Stimulated activated naive CD8-positive, alpha-beta T cell treated with anti-CD3 and anti-CD28 coated beads, Interleukin-15, amount 100 ng/mL, for 72 hours (primary cell): Measurements from ENCODE around the gene ANGPTL2.
A peak's percentile ranks its signal among the peaks of the same experiment; 100 is the strongest.
"Not testable (repeated sequence)": the region's sequence is repeated elsewhere in the genome, so short reads cannot be mapped to it uniquely, and the experiment has no call there.

ENCODE experiments used
- ATAC-seq: fragments of 150-1000 bp; cut with Tn5 transposase; 2 replicates; pipeline ENCODE4 v1.10.0; 2021; ENCODE audit warnings: mild to moderate bottlenecking, moderate library complexity
- DNase-seq, 2 donors: peaks; one replicate each; pipeline ENCODE4 v3.0.0; 2021 to 2022
- H3K27ac Mint-ChIP-seq, 2 donors: one replicate each; pipeline ENCODE4 v1.8.0; 2022; ENCODE audit warnings: mild to moderate bottlenecking in 2 of 2, mixed read lengths in 2 of 2, moderate library complexity in 2 of 2
- H3K27me3 Mint-ChIP-seq: one replicate; pipeline ENCODE4 v1.8.0; 2022; ENCODE audit warnings: mixed read lengths
- H3K4me1 Mint-ChIP-seq: one replicate; pipeline ENCODE4 v1.8.0; 2022; ENCODE audit warnings: mild to moderate bottlenecking, mixed read lengths
- H3K4me3 Mint-ChIP-seq, 2 donors: one replicate each; pipeline ENCODE4 v1.8.0; 2022; ENCODE audit warnings: mild to moderate bottlenecking in 2 of 2, mixed read lengths in 2 of 2, moderate library complexity in 1 of 2
- H3K9me3 Mint-ChIP-seq, 2 donors: one replicate each; pipeline ENCODE4 v1.8.0; 2022; ENCODE audit warnings: mixed read lengths in 2 of 2

ANGPTL2 gene

DNA sequence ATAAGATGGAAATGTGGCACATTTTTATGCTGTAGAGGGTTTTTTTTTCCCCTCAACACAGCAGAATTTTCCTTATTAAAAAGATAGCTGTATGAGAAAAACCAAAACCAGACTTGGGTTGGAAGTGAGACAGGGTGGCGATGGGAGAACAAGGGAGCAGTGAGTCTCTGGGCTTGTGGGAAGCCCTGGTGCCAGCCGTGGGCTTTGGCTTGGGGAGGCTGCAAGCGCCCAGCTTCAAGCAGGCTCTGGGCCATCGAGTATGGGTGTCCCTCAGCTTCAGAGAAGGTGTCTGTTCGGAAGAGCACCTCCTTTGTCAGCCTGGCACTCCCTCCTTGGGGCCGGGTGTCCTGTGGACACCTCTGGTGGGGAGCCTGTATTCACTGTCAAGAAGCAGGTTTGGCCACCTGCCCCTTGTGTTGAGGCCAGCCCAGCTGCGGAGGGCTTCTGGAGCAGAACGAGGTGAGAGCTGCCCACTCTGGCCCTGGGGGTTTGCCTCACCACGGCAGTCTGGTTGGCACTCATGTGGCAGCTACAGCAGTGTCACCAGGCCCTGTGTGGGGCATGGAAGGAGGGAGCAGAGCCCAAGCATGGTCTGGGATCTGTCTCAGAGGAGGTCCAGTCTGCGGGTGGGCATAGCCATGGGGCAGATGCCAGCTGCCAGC is 37.6 kb upstream of the ANGPTL2 start:
- no peak overlapping the region for H3K27ac Mint-ChIP-seq
- no peaks in the 10 kb centered on the region for H3K9me3 Mint-ChIP-seq
- DNase-seq (no peak), ATAC-seq (no peak)
- H3K27me3 Mint-ChIP-seq: no peaks in the 10 kb centered on the region
- H3K4me3 Mint-ChIP-seq: no peak overlapping the region
- peaks cover 18% of the 10 kb centered on the region for H3K4me1 Mint-ChIP-seq

DNA sequence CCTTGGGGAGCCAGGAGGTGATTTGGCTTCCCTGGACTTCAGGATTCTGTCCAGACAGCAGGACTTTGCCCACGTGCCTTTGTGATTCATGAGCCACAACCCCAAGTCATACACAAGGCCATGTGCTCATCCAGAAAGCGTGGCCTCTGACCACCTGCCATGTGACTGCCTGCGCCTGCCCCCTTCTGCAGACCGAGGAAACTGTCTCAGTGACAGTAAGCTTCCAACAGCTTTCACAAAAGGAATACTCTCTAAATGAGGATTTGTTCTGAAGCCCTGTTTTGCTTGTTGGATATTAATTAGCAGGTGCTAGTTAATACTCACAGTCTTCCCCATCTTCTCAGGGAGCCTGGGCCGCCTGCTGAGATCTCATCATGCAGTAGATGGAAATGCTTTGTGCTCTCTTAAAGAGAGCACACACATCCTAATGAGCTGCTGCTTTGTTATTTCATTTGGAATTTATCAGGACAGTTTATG is 36.9 kb upstream of the ANGPTL2 start:
- no peak overlapping the region for H3K4me3 Mint-ChIP-seq
- H3K27me3 Mint-ChIP-seq: no peaks in the 10 kb centered on the region
- H3K27ac Mint-ChIP-seq: no peak overlapping the region
- no peaks in the 10 kb centered on the region for H3K9me3 Mint-ChIP-seq
- DNase-seq (no peak), ATAC-seq (no peak)
- H3K4me1 Mint-ChIP-seq: peaks cover 21% of the 10 kb centered on the region

DNA sequence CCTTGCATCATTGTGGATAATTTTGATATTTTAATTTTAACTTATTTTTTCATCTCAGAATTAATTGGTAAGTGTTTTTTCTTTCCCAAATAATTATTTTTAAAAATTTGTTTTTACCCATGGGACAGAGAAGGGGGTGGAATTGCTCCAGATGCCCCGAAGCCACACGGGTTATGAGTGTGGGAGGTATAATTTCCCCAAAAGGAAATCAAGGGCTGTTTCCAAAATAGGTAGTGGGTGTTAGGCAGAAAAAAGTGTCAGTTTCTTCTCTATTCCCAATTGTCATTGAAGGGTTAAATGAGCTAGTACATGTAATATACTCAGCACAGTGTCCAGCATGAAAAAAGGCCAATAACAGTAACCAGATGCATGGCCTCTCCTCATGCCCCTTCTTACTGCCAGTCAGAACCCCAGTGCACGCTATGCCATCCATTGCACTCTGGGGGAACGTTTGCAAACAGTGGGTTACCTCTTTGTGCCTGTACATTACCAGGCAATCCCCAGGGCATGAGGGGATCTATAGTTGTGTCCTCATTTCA is 36.4 kb upstream of the ANGPTL2 start:
- no peak overlapping the region for H3K27ac Mint-ChIP-seq
- DNase-seq (no peak), ATAC-seq (no peak)
- no peaks in the 10 kb centered on the region for H3K9me3 Mint-ChIP-seq
- H3K4me1 Mint-ChIP-seq: peaks cover 25% of the 10 kb centered on the region
- no peaks in the 10 kb centered on the region for H3K27me3 Mint-ChIP-seq
- H3K4me3 Mint-ChIP-seq: no peak overlapping the region

DNA sequence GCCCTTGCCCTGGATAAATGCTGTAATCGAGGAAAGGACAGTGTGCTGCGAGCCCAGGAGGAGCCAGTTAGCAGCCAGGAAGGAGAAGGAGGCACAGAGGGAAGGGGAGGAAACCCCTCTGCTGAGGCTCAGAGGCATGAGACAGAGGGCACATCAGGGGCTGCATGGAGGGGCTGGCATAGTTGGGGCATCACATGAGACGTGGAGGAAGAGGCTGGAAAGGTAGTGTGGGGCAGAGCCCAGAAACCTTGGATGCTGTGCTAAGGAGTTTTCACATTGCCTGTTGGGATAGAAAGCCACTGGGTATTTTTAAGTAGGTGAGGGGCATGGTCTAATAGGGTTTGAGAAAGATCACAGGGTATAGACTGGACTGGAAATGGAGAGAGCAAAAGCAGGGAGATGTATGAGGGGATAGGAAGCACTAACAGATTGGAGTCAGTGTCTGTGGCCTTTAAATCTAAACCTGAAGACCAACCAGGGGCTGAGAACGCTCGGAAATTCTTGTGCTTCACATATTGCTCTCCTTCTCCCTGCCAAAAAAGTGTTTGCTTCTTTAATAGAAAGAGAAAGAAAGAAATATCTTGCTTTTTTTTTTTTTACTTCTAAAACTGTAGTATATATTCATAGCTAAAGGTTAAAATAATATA is 33.0 kb upstream of the ANGPTL2 start:
- H3K27ac Mint-ChIP-seq: no peak overlapping the region
- H3K4me1 Mint-ChIP-seq: peaks cover 8% of the 10 kb centered on the region
- no peaks in the 10 kb centered on the region for H3K9me3 Mint-ChIP-seq
- no peak overlapping the region for H3K4me3 Mint-ChIP-seq
- no peak for ATAC-seq
- H3K27me3 Mint-ChIP-seq: no peaks in the 10 kb centered on the region
- DNase-seq: no peak

DNA sequence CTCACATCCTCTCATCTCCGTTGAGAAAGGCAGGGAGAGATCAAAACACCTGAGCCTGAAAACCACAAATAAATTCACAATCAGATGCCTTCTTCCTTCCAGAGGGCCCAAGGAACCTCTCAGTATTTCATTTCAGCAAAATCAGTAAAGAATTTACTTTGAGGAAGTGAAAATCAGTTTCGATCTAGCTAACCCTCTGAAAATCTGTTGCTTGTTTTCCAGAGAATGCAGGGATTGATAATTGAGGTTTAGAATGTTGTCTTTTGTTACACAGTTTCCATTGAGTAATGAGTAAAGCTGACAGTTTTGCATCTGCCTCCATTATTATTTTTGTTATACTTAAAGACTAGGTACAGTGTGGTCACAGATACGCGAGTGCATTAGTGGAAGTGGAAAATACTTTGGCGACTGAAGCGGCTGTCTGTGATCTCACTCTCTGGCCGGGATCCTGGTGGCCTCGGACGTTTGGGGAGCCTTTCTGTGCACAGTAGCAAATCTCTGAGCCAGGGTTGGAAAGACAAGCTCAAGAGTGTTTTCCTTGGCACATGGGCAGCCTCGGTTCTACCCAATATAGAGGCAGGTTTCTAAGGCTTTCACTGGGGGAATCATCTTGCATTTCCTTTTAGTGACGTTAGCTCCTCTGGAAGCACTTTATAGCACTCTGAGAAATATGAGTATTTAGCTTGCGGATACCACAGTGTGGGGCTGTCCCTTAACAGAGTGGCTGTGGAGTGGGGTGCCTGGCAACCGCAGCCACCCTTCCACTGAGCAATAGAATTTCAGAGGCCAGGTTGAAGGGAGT is 32.2 kb upstream of the ANGPTL2 start:
- DNase-seq (no peak), ATAC-seq (peak; percentile 23)
- H3K27ac Mint-ChIP-seq: no peak overlapping the region
- no peaks in the 10 kb centered on the region for H3K9me3 Mint-ChIP-seq
- no peaks in the 10 kb centered on the region for H3K27me3 Mint-ChIP-seq
- H3K4me3 Mint-ChIP-seq: no peak overlapping the region
- H3K4me1 Mint-ChIP-seq: peaks cover 8% of the 10 kb centered on the region

DNA sequence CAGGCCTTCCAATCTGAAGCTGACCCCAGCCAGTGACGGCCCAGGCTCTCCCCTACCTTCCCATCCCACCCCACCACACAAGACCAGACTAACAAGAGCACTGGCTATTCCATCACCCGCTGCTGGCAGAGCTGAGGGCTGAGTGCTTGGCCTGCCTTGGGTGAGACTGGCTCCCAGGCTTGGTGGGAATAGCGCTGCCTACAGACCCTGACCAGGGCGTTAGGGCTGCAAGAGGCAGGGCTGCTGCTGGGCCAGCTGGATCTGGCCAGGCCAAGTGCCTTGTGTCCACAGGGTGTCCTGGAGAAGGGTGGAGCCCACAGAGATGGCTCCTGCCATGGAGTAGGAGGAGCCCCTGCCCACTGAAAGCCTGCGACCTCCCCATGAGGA is 31.6 kb upstream of the ANGPTL2 start:
- H3K27me3 Mint-ChIP-seq: no peaks in the 10 kb centered on the region
- H3K4me1 Mint-ChIP-seq: peaks cover 8% of the 10 kb centered on the region
- no peak overlapping the region for H3K4me3 Mint-ChIP-seq
- no peak overlapping the region for H3K27ac Mint-ChIP-seq
- ATAC-seq: peak; percentile 31
- no peaks in the 10 kb centered on the region for H3K9me3 Mint-ChIP-seq
- no peak for DNase-seq

DNA sequence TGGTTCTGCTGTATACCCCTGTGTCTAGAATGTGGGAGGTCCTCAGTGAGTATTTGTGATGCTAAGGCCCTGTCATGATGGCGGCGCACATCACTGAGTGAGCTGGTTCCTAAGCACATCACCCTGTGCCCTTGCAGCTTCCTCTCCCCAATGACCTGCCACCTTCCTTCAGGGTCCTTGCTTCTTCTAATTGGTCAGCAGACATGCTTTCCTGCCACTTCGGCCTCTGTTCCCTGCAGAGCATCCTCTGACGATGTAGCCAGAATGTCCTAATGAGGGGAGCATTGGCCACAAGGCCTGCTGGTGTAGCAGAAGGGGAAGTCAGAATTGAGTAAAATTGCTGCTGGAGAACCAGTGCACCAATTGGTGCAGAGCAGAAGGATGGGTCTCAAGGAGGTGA is 31.1 kb upstream of the ANGPTL2 start:
- Mint-ChIP-seq H3K4me3 (no peak overlapping the region), H3K27ac (no peak overlapping the region), H3K27me3 (no peaks in the 10 kb centered on the region), H3K4me1 (peaks cover 8% of the 10 kb centered on the region), H3K9me3 (no peaks in the 10 kb centered on the region)
- DNase-seq: no peak
- ATAC-seq: no peak

DNA sequence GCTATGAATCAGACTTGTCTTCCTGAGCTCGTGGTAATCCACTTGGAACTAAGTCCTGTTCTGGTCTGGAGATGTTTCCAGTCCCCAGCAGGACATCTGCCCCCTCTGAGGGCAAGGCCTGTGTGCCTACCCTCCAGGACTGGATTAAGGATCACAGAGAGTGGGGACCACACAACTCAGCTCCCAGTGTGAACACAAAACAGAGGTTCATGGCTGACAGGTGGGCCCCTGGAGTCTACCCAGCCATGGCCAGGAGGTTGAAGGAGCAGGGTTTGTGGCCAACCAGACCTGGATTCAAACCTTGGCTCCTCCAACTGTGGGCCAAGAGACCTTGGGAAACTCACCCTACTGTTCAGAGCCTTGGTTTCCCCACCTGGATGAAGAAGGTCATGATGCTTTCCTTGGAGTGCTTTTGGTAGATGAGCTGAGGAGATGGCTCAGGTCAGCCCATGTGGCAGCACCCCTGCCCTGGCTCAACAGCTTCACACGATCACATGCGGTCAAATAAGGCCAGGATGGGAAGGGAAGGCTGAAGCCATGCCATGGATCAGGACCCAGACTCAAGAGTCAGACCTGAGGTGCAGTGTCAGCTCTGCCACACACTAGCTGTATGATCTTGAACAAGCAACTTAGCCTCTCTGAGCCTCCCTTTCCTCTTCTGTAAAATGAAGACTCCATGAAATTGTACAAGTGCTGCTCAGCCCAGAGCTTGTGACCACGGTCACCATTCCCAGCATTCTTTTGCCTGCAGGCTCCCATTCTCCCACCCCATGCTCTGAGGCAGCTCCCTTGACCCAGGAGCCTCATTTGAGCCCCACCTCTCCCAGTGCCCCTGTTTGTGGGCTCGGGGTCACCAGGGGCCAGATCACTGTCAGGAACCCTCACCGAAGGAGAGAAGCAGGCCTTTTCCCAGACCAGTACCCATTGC is 27.3 kb upstream of the ANGPTL2 start:
- DNase-seq (no peak), ATAC-seq (no peak)
- Mint-ChIP-seq H3K4me3 (no peak overlapping the region), H3K27ac (no peak overlapping the region), H3K4me1 (peaks cover 8% of the 10 kb centered on the region), H3K9me3 (no peaks in the 10 kb centered on the region), H3K27me3 (no peaks in the 10 kb centered on the region)

DNA sequence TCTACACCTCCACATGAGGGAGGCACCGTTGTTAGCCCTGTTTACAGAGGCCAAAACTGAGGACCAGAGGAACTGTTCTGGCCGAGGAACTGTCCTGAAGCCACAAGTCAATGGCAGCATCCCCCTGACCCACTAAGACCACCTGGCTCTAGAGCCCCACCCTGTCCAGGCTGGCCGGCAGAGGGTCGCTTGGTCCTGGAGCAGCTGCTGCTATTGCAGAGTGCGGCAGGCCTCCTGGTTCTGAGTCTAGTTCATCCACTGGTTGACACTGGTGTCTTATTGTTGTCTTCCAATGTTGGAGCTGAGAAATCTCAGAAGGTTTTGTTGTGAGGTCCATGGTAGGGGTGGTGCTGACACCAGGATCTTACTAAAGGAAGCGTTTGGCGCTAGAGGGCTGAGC is 26.6 kb upstream of the ANGPTL2 start:
- Mint-ChIP-seq H3K4me3 (no peak overlapping the region), H3K9me3 (no peaks in the 10 kb centered on the region), H3K27ac (no peak overlapping the region), H3K4me1 (peaks cover under 1% of the 10 kb centered on the region), H3K27me3 (no peaks in the 10 kb centered on the region)
- no peak for DNase-seq
- ATAC-seq: no peak

DNA sequence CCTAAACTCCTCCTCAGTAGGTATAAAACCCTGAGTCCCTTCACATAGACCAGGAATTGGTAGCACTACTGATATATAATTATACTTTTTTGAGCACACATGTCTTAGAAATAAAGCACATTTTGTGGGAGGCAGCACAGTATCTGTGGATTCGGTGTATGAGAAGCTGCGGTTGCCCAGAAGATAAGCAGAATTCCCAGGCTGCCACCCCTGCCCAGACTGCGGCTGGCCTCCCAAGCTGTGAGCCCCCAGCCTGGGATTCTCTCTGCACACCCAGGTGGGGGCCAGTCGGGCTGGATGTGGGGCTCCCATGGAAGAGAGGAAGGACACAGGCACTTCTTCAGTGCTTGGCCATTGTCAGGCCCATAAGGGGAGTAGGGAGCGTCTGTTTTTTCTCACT is 25.6 kb upstream of the ANGPTL2 start:
- Mint-ChIP-seq H3K27me3 (no peaks in the 10 kb centered on the region), H3K4me1 (no peaks in the 10 kb centered on the region), H3K9me3 (no peaks in the 10 kb centered on the region), H3K4me3 (no peak overlapping the region), H3K27ac (no peak overlapping the region)
- ATAC-seq: no peak
- DNase-seq: no peak

DNA sequence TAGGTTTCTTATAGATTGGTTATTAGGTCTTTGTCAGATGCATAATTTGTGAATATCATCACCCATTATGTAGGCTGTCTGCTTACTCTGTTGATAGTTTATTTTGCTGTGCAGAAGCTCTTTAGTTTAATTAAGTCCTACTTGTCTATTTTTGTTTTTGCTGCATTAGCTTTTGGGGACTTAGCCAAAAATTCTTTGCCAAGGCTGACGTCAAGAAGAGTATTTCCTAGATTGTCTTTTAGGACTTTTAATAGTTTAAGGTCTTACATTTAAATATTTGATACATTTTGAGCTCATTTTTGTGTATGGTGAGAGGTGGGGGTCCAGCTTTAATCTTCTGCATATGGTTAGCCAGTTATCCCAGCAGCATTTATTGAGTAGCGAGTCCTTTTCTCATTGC is 24.8 kb upstream of the ANGPTL2 start:
- Mint-ChIP-seq H3K27ac (no peak overlapping the region), H3K4me3 (no peak overlapping the region), H3K4me1 (no peaks in the 10 kb centered on the region), H3K9me3 (no peaks in the 10 kb centered on the region), H3K27me3 (no peaks in the 10 kb centered on the region)
- DNase-seq (no peak), ATAC-seq (no peak)

DNA sequence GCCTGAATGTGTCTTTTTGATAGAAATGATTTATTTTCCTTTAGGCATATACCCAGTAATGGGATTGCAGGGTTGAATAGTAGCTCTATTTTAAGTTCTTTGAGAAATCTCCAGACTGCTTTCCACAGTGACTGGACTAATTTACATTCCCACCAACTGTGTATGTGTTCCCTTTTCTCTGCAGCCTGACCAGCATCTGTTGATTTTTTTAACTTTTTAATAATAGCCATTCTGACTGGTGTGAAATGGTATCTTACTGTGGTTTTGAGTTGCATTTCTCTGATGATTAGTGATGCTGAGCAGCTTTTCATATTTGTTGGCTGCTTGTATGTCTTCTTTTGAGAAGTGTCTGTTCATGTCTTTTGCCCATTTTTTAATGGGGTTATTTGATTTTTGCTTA is 24.4 kb upstream of the ANGPTL2 start:
- not testable (repeated sequence) for DNase-seq, H3K27me3 Mint-ChIP-seq, H3K4me3 Mint-ChIP-seq, H3K4me1 Mint-ChIP-seq, ATAC-seq, H3K27ac Mint-ChIP-seq, H3K9me3 Mint-ChIP-seq

DNA sequence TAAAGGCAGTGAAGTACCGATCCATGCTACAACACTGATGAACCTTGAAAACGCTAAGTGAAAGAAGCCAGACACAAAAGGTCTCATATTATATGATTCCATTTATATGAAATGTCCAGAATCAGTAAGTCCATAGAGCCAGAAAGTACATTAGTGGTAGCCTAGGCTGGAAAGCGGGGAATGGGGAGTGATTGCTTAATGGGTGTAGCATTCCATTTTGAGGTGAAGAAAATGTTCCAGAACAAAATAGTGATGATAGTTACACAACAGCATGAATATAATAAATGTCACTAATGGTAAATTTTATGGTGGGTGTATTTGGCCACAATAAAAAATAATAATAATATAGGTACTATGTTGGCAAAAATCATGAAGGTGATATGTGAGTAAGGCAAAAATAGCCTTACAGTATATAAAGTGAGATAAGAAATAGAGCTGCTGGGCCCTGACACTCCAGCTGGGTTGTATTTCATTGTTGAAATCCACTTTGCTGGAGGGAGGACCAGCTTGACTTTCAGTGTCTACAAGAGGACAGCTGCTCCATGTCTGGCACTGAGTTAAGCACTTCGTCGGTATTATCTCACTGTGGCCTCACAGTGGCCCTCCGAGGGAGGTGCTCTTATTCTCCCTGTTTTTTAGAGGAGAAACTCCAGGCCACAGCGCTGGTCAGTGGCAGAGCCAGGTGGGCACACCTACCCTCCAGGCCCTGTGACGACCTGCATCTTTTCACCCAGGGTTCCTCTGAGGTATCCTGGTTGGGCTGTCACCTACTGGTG is 22.4 kb upstream of the ANGPTL2 start:
- Mint-ChIP-seq H3K9me3 (no peaks in the 10 kb centered on the region), H3K4me1 (no peaks in the 10 kb centered on the region), H3K4me3 (no peak overlapping the region), H3K27me3 (no peaks in the 10 kb centered on the region), H3K27ac (no peak overlapping the region)
- no peak for DNase-seq
- no peak for ATAC-seq

DNA sequence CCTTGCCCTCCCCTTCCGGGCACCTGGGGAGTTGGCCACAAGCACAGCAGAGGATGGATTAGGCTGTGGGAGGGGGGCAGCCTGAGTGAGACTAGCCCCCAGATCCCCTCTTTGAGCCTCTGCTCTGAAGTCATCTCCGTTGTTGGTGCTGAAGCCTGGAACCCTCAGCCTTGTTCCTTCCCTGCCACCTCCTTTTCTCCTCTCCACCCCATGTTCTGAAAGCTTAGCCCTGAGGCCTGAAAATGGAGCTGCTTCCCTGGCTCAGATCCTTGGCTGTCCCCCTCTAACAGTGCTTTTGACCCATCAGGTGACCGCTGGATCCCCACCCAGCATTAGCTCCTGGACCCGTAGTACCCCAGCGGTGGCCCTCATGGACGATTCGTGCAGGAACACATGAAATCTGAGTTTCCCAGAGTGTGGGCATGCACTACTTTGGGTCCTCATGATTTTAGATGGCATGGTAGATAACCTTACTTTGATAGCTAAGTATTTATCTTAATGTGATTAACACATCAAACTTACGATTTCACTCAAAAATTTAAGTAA is 21.6 kb upstream of the ANGPTL2 start:
- Mint-ChIP-seq H3K4me1 (no peaks in the 10 kb centered on the region), H3K4me3 (no peak overlapping the region), H3K27ac (peak overlapping the region in 1 of 2 donors; percentile 9), H3K27me3 (no peaks in the 10 kb centered on the region), H3K9me3 (no peaks in the 10 kb centered on the region)
- ATAC-seq: no peak
- DNase-seq: no peak
